Measurements from ENCODE around the gene S100A10.

Gene S100A10

GRCh38 chr1:151964510-151964909, 29.1 kb downstream of the S100A10 start:
- DNase-seq (ENCODE audit: low read depth), result no peak

DNA sequence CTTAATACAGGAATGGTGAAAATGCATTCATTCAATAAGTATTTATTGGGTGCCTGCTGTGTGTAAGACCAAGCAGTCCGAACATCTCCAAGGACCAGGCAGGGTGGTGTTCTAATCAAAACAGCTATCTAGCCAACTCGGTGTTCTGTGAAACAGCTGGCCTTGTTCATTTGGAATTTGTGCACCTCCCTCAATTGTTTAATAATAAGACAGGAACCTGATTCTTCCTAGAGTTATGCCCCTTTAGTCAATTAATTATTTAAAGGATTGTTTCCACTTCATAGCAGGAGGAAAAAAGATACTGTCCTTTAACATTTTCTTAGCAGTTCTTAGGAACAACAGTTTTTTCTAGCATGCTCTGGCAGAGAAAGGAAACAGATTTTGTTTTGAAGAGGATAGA, 30.4 kb downstream of the S100A10 start:
- DNase-seq (ENCODE audit: low read depth), result no peak

DNA sequence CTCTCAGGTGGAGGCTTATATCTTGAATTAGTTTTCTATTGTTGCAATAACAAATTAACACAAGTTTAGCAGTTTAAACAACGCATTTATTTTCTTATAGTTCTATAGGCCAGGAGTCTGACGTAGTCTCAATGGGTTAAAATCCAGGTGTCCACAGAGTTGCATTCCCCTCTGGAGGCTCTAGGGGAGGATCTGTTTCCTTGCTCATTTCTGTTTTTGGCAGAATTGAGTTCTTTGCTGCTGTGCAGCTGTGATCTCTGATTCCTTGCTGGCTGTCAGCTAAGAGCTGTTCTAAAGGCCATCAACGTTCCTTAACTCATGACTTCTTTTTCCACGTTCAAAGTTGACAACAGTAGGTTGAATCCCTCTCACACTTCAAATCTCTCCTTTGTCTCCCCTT, 31.8 kb downstream of the S100A10 start:
- DNase-seq (ENCODE audit: low read depth), result no peak

GRCh38 chr1:151960780-151961513, 32.7 kb downstream of the S100A10 start:
- DNase-seq (ENCODE audit: low read depth), result no peak

- no peak for DNase-seq (ENCODE audit: low read depth)
Observed at GRCh38 chr1:151958959-151959358, 34.7 kb downstream of the S100A10 start.

DNA sequence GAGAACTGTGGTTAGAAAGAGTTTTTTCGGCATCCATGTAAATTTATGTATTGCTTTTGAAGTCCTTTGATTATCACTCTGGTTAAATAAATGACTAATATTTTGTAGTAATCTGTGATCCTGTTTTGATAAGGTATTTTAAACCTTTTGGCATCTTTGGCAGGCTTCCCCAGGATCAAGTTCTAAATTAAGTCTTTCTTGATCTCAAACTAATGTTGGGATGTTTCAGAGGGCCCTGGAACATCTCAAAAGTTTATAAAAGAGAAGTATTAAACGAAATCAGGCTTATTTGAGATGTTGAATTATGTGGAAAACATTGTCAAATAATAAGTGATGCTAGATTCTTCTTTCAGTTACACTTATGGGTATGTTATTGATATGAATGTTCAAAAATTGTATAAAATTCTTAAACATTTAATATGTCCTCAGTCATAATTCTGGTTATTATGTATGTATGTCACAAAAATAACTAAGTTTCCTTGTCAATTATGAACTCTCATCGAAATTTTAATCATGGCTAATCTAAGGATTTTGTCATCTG, 36.6 kb downstream of the S100A10 start:
- DNase-seq (ENCODE audit: low read depth), result no peak

GRCh38 chr1:151953409-151954094, 40.1 kb downstream of the S100A10 start:
- no peak for DNase-seq (ENCODE audit: low read depth)

DNA sequence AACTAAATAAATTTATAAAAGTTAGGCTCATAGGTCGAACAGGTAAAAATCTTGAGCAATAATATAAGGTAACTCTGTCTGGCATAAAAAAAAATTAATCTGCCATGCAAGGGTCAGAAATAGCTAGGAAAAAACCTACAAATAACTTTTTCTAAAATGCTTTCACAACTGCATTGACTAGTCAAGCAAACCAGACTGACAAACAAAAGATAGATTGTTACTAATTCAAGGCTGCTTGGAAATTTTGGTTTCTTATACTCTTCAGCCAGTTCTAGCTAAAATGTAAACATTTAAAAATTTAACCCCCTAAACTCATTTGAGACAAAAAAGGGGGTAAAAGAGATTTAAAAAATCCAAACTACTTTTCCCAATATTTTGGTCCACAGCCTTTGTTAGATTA, 40.8 kb downstream of the S100A10 start:
- DNase-seq (ENCODE audit: low read depth), result no peak

DNA sequence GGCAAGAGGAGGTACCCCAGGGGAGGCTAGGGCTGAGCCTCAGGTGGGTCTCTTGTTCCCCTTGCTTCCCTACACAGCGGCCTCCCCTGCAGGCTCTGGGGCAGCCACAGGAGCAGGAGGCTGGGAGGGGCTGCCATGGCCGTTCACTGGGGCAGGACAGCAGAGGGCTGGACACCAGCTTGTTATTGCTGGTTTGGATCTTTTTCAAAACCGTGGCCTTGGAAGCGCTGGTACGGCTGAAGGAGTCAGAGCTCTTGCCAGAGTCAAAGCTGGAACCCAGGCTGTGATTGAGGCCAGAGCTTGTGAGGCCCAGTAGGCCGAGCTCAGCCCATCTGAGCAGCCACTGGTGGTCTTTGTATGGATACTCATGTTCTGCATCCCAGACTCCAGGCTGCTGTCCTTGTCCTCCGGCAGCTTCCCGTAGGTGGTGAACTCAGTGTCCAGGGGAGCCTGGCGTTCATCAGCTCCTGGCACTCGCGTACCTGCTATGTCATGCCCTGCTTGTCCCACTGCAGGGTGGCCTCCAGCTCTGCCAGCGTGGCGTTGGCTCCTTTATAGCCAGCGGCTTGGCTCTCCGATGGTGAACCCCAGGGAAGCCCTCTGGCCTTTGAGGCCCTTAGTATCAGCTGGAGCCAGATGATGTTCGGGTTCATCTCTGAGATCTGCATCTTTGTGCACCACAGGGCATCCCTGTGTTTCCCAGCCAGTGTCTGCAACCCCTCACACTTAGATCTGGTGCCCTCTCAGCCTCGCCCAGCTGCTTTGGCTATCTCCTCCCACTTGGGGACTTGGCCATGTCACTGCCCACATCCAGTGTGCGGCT, 44.1 kb downstream of the S100A10 start:
- no peak for DNase-seq (ENCODE audit: low read depth)

- DNase-seq (ENCODE audit: low read depth), result no peak
Observed at GRCh38 chr1:151948506-151948905, 45.2 kb downstream of the S100A10 start.

- no peak for DNase-seq (ENCODE audit: low read depth)
Observed at GRCh38 chr1:151947140-151947539, 46.5 kb downstream of the S100A10 start.

- DNase-seq (ENCODE audit: low read depth), result peak; percentile 64
Observed at GRCh38 chr1:151945725-151946722, 47.6 kb downstream of the S100A10 start.

- no peak for DNase-seq (ENCODE audit: low read depth)
Observed at GRCh38 chr1:151944857-151945575, 48.6 kb downstream of the S100A10 start.

DNA sequence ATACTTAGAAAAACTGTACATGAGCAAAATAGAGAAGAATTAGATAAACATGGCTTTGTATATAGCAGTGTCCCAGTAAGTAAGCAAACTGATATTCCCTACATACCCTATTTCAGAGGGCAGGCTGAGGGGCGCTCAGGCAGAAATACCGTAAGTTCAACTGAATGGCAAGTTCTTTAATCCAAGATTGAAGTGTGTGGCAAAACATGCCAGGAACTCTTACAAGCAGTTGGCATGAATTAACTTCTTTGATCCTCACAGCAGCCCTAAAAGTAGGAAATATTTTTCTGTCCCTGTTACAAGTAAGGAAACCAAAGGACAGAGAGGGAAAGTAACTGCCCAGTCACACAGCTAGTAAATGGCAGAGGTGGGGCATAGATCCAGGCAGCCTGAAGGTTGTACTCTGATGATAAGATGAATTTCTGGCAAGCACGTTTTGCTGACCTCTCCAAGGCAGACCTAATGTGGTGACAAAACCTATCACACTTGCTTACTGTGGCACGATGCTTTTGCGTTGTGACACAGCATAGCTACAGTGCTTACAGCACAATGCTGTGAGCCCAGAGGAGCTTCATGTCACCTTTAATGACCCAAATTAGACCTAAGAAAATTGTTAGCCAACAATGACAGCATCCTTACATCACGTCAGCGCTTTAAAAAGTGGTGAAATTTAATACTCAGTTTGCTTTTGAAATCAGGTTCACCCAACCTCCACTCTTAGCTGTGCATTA, 49.4 kb downstream of the S100A10 start:
- no peak for DNase-seq (ENCODE audit: low read depth)

DNA sequence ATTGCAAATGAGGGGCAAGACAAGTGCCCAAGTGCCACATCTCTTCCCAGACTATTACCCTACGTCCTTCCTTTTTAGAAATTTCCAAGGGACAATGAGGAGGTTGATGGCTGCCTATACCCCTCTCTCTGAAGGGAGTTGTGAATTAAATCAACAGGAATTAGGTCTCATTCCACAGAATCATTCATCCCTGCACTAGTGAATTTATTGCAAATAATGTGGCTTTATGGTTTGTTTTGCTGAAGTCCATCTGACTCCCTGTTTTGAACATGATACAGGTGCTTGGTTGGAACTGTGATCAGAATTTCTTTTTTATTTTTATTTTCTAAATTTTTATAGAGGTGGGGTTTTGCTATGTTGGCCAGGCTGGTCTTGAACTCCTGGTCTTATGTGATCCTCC, 50.1 kb downstream of the S100A10 start:
- DNase-seq (ENCODE audit: low read depth), result no peak

DNA sequence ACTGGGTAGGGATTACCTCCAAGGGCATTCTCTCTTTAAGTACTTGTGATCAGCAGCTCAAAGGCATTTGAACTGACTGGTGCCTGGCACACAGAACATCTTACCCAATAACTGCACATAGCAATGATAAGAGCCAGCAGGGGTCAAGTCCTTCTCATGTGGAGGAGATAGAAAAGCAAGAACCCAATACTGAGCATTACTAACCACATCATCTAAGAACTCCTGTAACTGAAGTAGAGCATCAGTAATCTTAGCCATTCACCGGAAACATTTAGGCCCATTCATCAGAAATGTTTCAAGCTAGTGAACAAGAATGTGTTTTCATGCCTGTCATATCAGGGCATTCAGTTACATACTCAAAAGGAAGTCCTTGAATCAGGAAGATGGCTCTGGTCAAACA, 50.8 kb downstream of the S100A10 start:
- DNase-seq (ENCODE audit: low read depth), result no peak

- no peak for DNase-seq (ENCODE audit: low read depth)
Observed at GRCh38 chr1:151940541-151940940, 53.1 kb downstream of the S100A10 start.

- no peak for DNase-seq (ENCODE audit: low read depth)
Observed at GRCh38 chr1:151939779-151940178, 53.9 kb downstream of the S100A10 start.

- DNase-seq (ENCODE audit: low read depth), result no peak
Observed at GRCh38 chr1:151939141-151939540, 54.5 kb downstream of the S100A10 start.

GRCh38 chr1:151936653-151937052, 57.0 kb downstream of the S100A10 start:
- DNase-seq (ENCODE audit: low read depth), result no peak

All from activated T-cell treated with anti-CD3 and anti-CD28 coated beads for 24 hours (primary cell).